Gastroesophageal sphincter (tissue), 3 donors: ENCODE results near the gene DRC7.

ENCODE experiments used
- POLR2A ChIP-seq, 2 donors: fragments of 450-650 bp; IDR thresholded peaks; one replicate each; pipeline ENCODE4 v1.6.1; 2017; ENCODE audit warnings: antibody characterized with exemption in 2 of 2, mild to moderate bottlenecking in 2 of 2, moderate library complexity in 1 of 2
- TF ChIP-seq, protein P1 (sequence below), 4 experiments: fragments of 200-600 bp in 2 of 4; fragments of 450-650 bp in 2 of 4; sonication (generic) in 1 of 4; IDR thresholded peaks; one replicate each; pipeline ENCODE4 v1.5.1; 2017 to 2019; ENCODE audit warnings: antibody characterized with exemption in 4 of 4, mild to moderate bottlenecking in 2 of 4, moderate library complexity in 2 of 4

GRCh38 chr16:57725151-57725550 is 30.5 kb downstream of the DRC7 start:
- TF ChIP-seq, protein P1, sequence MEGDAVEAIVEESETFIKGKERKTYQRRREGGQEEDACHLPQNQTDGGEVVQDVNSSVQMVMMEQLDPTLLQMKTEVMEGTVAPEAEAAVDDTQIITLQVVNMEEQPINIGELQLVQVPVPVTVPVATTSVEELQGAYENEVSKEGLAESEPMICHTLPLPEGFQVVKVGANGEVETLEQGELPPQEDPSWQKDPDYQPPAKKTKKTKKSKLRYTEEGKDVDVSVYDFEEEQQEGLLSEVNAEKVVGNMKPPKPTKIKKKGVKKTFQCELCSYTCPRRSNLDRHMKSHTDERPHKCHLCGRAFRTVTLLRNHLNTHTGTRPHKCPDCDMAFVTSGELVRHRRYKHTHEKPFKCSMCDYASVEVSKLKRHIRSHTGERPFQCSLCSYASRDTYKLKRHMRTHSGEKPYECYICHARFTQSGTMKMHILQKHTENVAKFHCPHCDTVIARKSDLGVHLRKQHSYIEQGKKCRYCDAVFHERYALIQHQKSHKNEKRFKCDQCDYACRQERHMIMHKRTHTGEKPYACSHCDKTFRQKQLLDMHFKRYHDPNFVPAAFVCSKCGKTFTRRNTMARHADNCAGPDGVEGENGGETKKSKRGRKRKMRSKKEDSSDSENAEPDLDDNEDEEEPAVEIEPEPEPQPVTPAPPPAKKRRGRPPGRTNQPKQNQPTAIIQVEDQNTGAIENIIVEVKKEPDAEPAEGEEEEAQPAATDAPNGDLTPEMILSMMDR (IDR thresholded peaks at IDR 0.05), result no peak
- no peak for TF ChIP-seq POLR2A (IDR thresholded peaks at IDR 0.05)
